ENCODE data around the gene CCDC59. TPM values are rescaled to one million over a fixed set of nuclear protein-coding genes. Genes with fewer than 3 reads are reported as not detected.

The CCDC59 gene
- total and polyA plus RNA-seq, 10 of the 15 experiments (the other 5 are each of a cell fraction or from before 2014, with no cell fraction given) = 30.4 to 128 (median 84.0) TPM

DNA sequence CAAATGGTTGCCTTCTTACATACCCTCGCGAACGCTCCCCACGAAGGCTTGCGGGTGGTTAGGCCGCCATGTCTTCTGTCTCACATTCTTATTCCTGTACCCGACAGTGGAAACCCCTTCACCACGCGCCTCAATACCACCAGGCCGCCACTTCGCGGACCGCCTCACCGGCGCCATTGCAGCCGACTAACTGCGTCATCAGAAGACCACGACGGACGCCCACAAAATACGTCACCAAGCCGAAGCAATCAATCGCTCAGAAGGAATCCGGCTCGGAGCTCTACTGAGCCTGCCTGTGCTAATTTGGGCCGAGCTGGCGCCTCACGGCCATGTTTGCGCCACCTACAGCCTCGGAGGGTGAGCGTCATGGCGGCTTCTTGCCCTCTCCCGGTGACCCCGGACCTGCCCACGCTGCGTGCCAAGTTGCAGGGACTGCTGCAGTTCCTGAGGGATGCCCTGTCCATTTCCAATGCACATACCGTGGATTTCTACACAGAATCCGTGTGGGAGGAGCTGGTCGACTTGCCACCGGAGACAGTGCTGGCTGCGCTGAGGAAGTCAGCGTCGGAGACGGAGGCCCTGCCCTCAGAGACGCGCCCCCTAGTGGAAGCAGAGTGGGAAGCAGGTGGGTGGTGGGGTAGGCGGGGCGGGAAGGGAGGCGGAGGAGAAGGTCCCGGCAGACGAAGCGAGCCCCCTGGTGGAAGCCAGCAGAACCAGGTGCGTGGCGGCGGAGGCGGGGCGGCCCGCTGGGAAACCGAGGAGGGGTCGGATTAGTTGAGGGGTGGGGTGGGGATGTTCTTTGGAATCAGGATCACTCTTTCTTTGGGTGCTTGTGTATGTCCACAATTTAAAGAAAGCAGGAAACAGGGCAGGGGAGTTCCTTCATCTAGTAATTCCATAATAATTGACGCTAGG is at the start of gene CCDC59, which contains the start of gene METTL25 (continued):
- TF ChIP-seq, protein P1, sequence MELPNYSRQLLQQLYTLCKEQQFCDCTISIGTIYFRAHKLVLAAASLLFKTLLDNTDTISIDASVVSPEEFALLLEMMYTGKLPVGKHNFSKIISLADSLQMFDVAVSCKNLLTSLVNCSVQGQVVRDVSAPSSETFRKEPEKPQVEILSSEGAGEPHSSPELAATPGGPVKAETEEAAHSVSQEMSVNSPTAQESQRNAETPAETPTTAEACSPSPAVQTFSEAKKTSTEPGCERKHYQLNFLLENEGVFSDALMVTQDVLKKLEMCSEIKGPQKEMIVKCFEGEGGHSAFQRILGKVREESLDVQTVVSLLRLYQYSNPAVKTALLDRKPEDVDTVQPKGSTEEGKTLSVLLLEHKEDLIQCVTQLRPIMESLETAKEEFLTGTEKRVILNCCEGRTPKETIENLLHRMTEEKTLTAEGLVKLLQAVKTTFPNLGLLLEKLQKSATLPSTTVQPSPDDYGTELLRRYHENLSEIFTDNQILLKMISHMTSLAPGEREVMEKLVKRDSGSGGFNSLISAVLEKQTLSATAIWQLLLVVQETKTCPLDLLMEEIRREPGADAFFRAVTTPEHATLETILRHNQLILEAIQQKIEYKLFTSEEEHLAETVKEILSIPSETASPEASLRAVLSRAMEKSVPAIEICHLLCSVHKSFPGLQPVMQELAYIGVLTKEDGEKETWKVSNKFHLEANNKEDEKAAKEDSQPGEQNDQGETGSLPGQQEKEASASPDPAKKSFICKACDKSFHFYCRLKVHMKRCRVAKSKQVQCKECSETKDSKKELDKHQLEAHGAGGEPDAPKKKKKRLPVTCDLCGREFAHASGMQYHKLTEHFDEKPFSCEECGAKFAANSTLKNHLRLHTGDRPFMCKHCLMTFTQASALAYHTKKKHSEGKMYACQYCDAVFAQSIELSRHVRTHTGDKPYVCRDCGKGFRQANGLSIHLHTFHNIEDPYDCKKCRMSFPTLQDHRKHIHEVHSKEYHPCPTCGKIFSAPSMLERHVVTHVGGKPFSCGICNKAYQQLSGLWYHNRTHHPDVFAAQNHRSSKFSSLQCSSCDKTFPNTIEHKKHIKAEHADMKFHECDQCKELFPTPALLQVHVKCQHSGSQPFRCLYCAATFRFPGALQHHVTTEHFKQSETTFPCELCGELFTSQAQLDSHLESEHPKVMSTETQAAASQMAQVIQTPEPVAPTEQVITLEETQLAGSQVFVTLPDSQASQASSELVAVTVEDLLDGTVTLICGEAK (IDR thresholded peaks at IDR 0.05; ENCODE audit: borderline replicate concordance) = peak; percentile 49; the same call in 1 of the 2 replicates
- TF ChIP-seq CREM (IDR thresholded peaks at IDR 0.05; ENCODE audit: low read depth) (peak; percentile 100), ZBTB4 (CRISPR knock-in tag; IDR thresholded peaks at IDR 0.05) (no peak)
- TF ChIP-seq, protein P2, sequence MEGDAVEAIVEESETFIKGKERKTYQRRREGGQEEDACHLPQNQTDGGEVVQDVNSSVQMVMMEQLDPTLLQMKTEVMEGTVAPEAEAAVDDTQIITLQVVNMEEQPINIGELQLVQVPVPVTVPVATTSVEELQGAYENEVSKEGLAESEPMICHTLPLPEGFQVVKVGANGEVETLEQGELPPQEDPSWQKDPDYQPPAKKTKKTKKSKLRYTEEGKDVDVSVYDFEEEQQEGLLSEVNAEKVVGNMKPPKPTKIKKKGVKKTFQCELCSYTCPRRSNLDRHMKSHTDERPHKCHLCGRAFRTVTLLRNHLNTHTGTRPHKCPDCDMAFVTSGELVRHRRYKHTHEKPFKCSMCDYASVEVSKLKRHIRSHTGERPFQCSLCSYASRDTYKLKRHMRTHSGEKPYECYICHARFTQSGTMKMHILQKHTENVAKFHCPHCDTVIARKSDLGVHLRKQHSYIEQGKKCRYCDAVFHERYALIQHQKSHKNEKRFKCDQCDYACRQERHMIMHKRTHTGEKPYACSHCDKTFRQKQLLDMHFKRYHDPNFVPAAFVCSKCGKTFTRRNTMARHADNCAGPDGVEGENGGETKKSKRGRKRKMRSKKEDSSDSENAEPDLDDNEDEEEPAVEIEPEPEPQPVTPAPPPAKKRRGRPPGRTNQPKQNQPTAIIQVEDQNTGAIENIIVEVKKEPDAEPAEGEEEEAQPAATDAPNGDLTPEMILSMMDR (IDR thresholded peaks at IDR 0.05 in 2 of 3, conservative IDR thresholded peaks at IDR 0.05 in 1 of 3; ENCODE audit: control insufficient read depth in 2 of 3, extremely low read depth in 1 of 3, insufficient read depth in 1 of 3, low read depth in 3 of 3, low read length in 3 of 3) = peak; percentile 60 to 96 (median 95)

All from GM12878 (cell line).